GM13977 (cell line): ENCODE data around the gene GPR31.
A peak's percentile ranks its signal among the peaks of the same experiment; 100 is the strongest.

ENCODE experiments used
- DNase-seq: peaks from one replicate; pipeline ENCODE4 v3.0.0; 2012; ENCODE audit warnings: low spot score
- CTCF ChIP-seq: IDR thresholded peaks from 2 replicates; pipeline ENCODE4 v1.5.1; 2012; ENCODE audit warnings: mild to moderate bottlenecking, control low read depth; ENCODE audit not compliant: insufficient read depth; ENCODE audit errors: extremely low read depth, missing control alignments
- in situ Hi-C: fragments of 300-500 bp; cut with MboI; formaldehyde crosslinking; loops from one replicate; pipeline ENCODE4 v1.12.0; 2022; ENCODE audit warnings: low sequenced_read_pairs, low pct_unique_long_range_greater_than_20kb, mixed read lengths, inconsistent platforms; ENCODE audit not compliant: unreplicated experiment

GPR31 gene

GRCh38 chr6:167130008-167130677 lies 27.6 kb downstream of the GPR31 start:
- no peak for TF ChIP-seq CTCF
- DNase-seq: peak; percentile 78
- in situ Hi-C loops: loop anchor here (10.0 kb wide), 1 partner anchor 135 kb away; the partner anchor contains the start of gene CEP43

- DNase-seq: no peak
- TF ChIP-seq CTCF: no peak
- in situ Hi-C loops: no loop called here
Measured at GRCh38 chr6:167129562-167129961, 28.2 kb downstream of the GPR31 start.

GRCh38 chr6:167129159-167129558 lies 28.6 kb downstream of the GPR31 start:
- in situ Hi-C loops: no loop called here
- no peak for TF ChIP-seq CTCF
- no peak for DNase-seq

- TF ChIP-seq CTCF: no peak
- DNase-seq: no peak
- in situ Hi-C loops: no loop called here
Measured at GRCh38 chr6:167127785-167128531, 29.8 kb downstream of the GPR31 start.

GRCh38 chr6:167125855-167126349 lies 31.9 kb downstream of the GPR31 start:
- TF ChIP-seq CTCF: no peak
- in situ Hi-C loops: no loop called here
- no peak for DNase-seq

- DNase-seq: no peak
- in situ Hi-C loops: no loop called here
- TF ChIP-seq CTCF: no peak
Measured at GRCh38 chr6:167125410-167125809, 32.4 kb downstream of the GPR31 start.
